Activated naive CD4-positive, alpha-beta T cell treated with anti-CD3 and anti-CD28 coated beads, Interleukin-2, amount 50 U/mL, for 72 hours (primary cell): ENCODE measurements around the gene KCNIP4. TPM values are rescaled to one million over a fixed set of nuclear protein-coding genes. Genes with fewer than 3 reads are reported as not detected.

ENCODE experiments used
- ATAC-seq, 2 donors: fragments of 150-1000 bp; cut with Tn5 transposase; 2 replicates each; pipeline ENCODE4 v1.10.0; 2021; ENCODE audit warnings: mild to moderate bottlenecking in 2 of 2, moderate library complexity in 2 of 2
- DNase-seq, 2 donors: peaks; one replicate each; pipeline ENCODE4 v3.0.0; 2021 to 2022; ENCODE audit warnings: low spot score in 2 of 2
- H3K27ac Mint-ChIP-seq, 2 donors: one replicate each; pipeline ENCODE4 v1.8.0; 2022; ENCODE audit warnings: mild to moderate bottlenecking in 2 of 2, mixed read lengths in 2 of 2
- H3K36me3 Mint-ChIP-seq, 2 donors: one replicate each; pipeline ENCODE4 v1.8.0; 2022; ENCODE audit warnings: mixed read lengths in 2 of 2
- H3K9me3 Mint-ChIP-seq, 2 donors: one replicate each; pipeline ENCODE4 v1.8.0; 2022; ENCODE audit warnings: mixed read lengths in 2 of 2
- total RNA-seq, 2 donors: library from RNA; stranded (reverse); gene quantifications; one replicate each; pipeline ENCODE4 v1.2.3, GENCODE V29; 2022

The KCNIP4 gene
- total RNA-seq, 2 donors from 2014 or later, result not detected

DNA sequence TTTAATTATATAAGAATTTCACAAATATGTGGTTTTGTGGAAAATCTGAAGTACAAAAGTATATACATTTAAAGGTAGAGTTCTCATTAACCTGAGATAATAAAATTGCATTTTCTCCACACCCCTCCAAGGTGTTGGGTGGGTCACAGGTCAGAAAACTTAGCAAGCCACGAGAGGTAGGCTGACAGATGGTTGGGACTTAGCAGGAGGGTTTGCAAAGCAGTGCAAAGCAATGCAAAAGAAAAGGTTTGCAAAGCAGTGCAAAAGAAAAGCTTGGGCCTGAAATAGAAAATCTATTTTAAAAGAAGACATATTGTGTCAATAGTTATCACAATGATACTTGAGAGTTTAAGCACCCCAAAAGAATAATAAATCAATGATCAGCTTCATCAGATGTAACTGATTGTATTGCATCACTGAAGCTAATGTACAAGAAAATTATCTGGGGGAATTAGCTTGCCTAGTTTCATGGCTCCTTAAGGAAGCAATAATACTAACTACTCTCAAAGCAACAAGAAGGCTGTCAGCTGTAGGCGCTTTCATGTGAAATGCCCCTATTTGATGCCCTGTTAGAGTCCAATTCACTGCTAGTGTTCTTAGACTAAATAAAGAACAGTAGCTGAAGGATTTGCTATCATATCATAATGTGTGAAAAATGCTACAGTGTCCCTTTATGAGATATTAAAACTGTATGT lies 319.5 kb downstream of the KCNIP4 start:
- ATAC-seq, result no peak
- DNase-seq, result no peak
- peaks cover 9 to 12% of the 10 kb centered on the region in 2 donors for H3K9me3 Mint-ChIP-seq
- H3K36me3 Mint-ChIP-seq, result no peaks in the 10 kb centered on the region
- H3K27ac Mint-ChIP-seq, result no peak overlapping the region

DNA sequence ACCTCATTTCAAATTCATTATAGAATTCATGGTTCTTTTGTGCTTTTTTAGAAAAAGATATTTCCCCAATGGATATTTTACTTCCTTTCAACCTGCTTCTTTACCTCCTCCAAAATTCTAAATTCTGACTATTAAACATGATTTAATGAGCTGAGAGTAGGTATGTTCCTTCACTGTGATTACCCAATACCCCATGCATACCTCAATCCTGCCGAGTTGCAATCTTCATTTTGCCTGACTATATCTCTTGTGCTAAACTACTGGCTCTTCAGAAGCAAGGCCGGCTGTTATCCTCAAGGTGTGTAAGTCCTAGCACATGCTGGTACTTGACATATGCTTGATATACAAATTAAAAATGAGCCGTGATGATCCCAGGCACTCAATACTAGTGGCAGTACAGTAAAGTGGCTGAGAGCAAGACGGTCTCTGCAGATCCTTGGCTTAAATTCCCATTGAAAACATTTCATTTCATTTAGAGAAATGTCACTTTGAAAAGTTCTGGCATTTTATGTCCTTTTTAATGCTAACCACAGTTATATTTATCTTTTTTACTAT lies 320.4 kb downstream of the KCNIP4 start:
- no peak overlapping the region for H3K27ac Mint-ChIP-seq
- H3K36me3 Mint-ChIP-seq, result no peaks in the 10 kb centered on the region
- H3K9me3 Mint-ChIP-seq, result peaks cover 9 to 12% of the 10 kb centered on the region in 2 donors
- ATAC-seq (no peak), DNase-seq (no peak)

DNA sequence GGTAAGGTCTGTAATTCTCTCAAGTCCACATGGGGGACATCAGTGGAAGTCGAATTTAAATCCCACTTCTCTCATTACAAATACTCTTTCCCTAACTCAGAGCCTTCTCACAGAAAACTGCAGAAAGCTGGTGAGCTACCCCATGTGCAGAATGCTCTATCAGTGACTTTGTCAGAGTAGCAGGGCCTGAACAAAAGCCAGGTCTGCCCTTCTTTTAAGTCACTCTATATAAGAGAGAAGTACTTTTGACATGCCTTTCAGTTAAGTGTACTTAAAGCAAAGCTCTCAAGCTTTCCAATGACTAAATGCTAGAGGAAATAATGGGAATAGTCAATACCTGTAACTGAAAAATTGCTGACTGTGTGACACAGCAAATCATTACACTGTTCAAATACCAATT lies 323.1 kb downstream of the KCNIP4 start:
- Mint-ChIP-seq H3K27ac (no peak overlapping the region), H3K9me3 (peaks cover 2% of the 10 kb centered on the region in 2 donors)
- ATAC-seq, result no peak

DNA sequence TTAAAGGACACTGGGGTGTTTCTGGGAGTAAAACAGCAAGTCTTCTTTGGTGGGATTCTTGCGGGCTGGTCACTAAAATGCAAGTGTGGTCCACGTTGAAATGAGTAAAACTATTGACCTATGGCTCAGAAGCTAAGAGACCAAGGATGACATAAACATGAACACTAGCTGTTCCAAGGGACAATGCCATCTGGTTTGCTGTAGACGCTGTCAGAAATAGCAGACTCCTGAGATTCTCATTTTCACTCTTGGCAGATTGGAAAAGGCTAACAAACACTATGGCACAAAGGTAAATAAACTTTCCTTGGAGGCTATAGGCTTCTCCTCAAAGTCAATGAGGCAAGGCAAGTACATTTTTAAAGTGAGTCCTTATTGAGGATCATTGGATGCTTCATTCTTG lies 343.6 kb downstream of the KCNIP4 start:
- Mint-ChIP-seq H3K27ac (no peak overlapping the region), H3K36me3 (peaks cover 0 to 6% of the 10 kb centered on the region in 2 donors), H3K9me3 (peaks cover 26 to 51% of the 10 kb centered on the region in 2 donors)
- DNase-seq (no peak), ATAC-seq (no peak)

More for the DNA sequence above, 323.1 kb downstream of the KCNIP4 start:
- no peaks in the 10 kb centered on the region for H3K36me3 Mint-ChIP-seq
- no peak for DNase-seq

DNA sequence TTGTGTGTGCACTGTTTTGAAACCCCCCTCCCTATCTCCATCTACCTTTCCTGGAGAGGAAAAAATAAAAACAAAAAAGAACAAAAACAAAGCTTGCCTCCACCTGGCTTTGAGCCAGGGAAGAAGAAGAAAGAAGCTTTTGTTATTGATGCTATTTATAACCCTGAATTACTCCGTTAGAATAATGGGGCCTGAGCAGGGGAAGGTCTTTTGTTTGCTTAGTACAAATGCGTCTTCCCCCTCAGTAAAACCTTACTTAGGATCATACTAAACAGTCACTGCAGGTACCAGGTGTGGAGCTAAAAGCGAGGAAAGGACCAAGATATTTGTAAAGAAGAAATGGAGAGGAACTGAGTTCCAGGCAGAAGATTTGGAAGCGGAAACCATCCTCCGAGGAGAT lies 352.1 kb downstream of the KCNIP4 start:
- Mint-ChIP-seq H3K9me3 (peaks cover 15 to 17% of the 10 kb centered on the region in 2 donors), H3K36me3 (no peaks in the 10 kb centered on the region), H3K27ac (no peak overlapping the region)
- DNase-seq (no peak), ATAC-seq (no peak)

DNA sequence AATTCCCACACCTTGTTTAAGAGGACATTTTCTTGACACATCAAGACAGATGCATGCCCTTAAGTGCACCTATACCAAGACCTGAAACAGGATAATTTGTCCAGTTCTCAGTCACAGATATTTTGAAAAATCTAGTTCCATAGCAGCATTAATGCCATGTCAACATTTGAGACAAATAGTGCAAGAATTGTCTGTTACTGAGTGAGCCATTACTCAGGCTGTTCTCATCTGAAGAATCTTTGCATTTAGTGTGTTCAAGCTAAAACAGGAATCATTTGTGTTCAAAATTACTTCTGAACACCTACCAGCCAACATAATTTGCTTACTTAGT lies 354.9 kb downstream of the KCNIP4 start:
- DNase-seq (no peak), ATAC-seq (no peak)
- Mint-ChIP-seq H3K36me3 (no peaks in the 10 kb centered on the region), H3K27ac (no peak overlapping the region), H3K9me3 (peaks cover 5 to 13% of the 10 kb centered on the region in 2 donors)

DNA sequence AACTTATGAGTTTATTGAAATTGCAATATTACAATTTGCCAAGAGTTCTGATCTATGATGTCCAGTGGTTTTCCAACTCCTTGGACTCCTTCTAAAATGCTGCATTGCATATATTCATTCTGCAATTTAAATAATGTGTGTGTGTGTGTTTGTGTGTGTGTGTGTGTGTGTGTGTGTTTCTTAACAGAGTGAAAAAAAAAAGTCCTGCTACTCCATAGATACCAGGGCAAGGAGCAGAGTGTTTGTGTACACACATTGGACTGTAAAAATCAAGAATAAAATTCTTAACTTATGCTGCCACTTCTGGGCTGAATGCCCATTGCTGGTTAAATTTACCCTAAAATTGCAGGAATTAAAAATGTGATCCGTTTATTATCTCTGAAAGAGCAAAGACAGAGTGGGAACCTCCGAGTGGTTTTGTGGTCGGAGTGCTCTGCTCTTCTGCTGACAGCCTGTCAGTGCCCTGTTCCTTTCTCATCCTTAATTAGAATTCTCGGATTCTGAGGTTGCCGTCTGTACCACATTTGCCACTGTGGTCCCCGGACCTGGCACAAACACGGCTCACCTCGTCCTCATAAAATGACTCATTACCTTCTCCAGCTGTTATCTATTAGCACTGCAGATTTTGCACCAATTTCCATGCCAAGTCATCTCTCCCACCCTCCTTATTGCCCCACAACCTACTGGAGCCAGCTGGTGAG lies 355.5 kb downstream of the KCNIP4 start:
- DNase-seq (no peak), ATAC-seq (no peak)
- H3K36me3 Mint-ChIP-seq, result no peaks in the 10 kb centered on the region
- H3K9me3 Mint-ChIP-seq, result peaks cover 5 to 13% of the 10 kb centered on the region in 2 donors
- H3K27ac Mint-ChIP-seq, result no peak overlapping the region

DNA sequence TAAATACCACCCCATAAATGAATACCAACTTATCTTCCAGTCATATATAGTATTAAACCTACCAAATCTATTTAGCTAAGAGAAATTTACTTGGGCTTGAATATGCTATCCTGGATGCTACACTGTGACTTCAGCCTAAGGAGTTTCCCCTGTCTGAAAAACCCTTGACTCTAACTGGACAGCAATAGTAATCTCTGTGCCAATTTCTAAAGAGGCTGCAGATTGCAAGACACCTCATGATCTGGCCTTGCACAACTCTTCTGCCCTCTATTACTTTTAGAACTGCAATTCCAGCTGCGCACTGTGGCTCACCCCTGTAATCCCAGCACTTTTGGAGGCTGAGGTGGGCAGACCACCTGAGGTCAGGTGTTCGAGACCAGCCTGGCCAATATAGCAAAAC lies 371.5 kb downstream of the KCNIP4 start:
- no peak overlapping the region for H3K27ac Mint-ChIP-seq
- peaks cover 7 to 15% of the 10 kb centered on the region in 2 donors for H3K9me3 Mint-ChIP-seq
- ATAC-seq (no peak), DNase-seq (no peak)
- H3K36me3 Mint-ChIP-seq, result no peaks in the 10 kb centered on the region

DNA sequence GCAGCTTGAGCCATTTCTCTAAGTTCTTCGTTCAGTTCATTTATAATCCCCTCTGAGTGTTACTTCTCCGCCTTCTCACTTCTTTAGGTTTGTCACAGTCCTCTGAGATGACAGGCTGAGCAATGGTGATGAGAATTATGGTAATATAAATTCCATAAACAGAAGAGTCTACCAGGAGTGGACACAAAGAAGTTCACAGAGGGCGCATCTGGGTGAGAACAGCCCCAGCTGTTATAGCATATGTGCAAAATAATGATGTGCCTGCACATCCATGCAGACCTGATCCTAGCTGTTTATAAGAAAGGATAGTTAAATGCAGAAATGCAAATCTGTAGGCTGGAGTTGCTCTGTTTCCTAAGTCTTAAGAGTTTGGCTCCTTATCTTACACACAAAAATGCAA lies 377.5 kb downstream of the KCNIP4 start:
- ATAC-seq (no peak), DNase-seq (no peak)
- Mint-ChIP-seq H3K9me3 (peaks cover 10 to 11% of the 10 kb centered on the region in 2 donors), H3K27ac (no peak overlapping the region), H3K36me3 (no peaks in the 10 kb centered on the region)

DNA sequence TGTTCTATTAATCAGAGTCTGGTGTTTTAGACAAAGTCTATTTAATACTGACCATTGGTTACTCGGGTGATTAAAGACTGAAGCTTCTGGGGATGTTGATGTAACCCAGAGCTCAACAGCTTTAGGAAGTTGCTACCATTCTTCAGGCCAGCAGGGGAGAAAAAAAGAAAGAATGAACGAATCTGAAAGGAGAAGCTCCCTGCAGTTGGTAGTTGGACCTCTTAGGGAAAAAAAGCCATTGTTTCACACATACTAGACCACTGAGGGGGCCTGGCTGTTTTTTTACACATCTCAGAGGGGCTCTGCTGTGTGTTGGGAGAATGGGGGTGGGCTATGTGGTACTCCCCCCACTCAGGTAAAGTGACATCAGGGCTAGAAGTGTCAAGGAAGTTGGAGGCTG lies 378.9 kb downstream of the KCNIP4 start:
- no peak overlapping the region for H3K27ac Mint-ChIP-seq
- DNase-seq (no peak), ATAC-seq (no peak)
- peaks cover 12 to 15% of the 10 kb centered on the region in 2 donors for H3K9me3 Mint-ChIP-seq
- no peaks in the 10 kb centered on the region for H3K36me3 Mint-ChIP-seq

DNA sequence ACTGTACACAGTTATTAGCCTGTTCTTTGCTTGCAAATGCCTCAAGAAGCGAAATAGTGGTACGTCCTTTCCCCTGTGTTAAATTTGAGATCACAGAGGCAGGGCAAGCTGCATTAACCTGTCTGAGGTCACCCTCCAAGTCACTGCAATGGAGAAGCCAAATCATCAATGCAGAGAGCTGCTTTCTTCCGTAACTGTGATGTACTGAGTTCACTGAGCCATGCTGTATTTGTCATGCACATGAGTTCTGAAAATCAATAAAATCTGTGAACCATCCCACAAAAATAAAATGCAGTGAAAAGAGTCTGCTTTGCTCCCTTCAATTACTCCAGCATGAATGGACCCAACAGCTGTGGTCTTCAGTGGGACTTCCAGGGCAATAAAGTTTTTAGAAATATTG lies 393.5 kb downstream of the KCNIP4 start:
- DNase-seq (no peak), ATAC-seq (no peak)
- H3K9me3 Mint-ChIP-seq, result peaks cover 4% of the 10 kb centered on the region in 2 donors
- peaks cover 0 to 4% of the 10 kb centered on the region in 2 donors for H3K36me3 Mint-ChIP-seq
- no peak overlapping the region for H3K27ac Mint-ChIP-seq

DNA sequence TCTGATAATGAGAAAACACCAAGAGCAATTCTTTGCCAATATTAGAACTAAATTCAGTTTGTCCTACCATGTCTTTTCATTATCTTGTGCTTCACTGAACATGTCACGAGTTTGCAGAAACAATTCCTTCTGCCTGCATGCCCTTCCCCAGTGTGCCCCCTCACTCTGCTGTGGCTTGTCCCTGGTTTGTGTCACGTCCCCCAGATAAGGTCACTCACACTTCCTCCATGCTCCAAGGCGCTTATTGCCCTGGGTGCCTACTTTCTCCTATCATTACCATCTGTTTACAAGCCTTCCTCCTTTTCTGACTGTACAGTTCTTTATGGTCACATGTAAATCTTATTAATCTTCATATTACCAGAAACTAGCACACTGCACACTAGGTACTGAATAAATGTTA lies 394.1 kb downstream of the KCNIP4 start:
- no peak for DNase-seq
- ATAC-seq, result no peak
- no peak overlapping the region for H3K27ac Mint-ChIP-seq
- H3K36me3 Mint-ChIP-seq, result peaks cover 0 to 4% of the 10 kb centered on the region in 2 donors
- peaks cover 4% of the 10 kb centered on the region in 2 donors for H3K9me3 Mint-ChIP-seq

DNA sequence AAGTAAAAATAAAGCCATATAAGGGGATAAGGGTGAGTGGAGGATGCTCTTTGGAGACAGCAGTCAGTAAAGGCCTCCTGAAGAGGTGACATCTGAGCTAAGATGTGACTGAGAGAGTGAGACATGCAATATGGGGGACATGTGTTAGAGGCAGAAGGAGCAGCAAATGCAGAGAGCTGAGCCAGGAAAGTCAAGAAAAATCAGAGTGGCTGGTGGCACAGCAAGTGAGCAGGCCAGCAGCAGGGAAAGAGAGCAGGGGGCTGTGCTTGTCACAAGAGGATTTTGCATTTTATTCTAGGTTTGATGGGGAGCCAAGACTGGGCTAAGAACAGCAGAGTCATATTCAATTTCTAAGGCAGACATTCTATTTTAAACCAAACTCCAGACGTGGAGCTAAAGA lies 394.5 kb downstream of the KCNIP4 start:
- H3K36me3 Mint-ChIP-seq, result peaks cover 0 to 4% of the 10 kb centered on the region in 2 donors
- no peak for DNase-seq
- H3K27ac Mint-ChIP-seq, result no peak overlapping the region
- peaks cover 4% of the 10 kb centered on the region in 2 donors for H3K9me3 Mint-ChIP-seq
- no peak for ATAC-seq

DNA sequence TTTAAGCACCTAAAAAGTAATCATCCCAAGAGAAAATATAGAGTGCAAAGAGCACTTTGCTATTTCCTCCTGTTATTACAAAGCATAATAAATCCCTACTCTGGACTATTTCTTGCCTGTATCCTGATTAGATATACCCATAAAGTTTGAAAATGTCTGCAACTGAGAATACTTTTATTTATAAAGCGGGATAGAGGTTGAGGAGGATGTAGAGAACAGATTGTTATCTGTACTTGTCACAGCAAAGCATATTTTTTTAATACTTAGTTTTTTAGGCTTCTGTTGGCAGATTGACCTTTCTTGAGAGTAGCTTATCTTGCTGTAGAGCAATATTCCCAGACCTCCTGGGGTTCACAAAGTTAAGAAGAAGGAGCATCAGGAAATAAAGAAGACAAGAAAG lies 396.1 kb downstream of the KCNIP4 start:
- DNase-seq (no peak), ATAC-seq (no peak)
- Mint-ChIP-seq H3K36me3 (peaks cover 0 to 4% of the 10 kb centered on the region in 2 donors), H3K27ac (no peak overlapping the region), H3K9me3 (peaks cover 4% of the 10 kb centered on the region in 2 donors)

DNA sequence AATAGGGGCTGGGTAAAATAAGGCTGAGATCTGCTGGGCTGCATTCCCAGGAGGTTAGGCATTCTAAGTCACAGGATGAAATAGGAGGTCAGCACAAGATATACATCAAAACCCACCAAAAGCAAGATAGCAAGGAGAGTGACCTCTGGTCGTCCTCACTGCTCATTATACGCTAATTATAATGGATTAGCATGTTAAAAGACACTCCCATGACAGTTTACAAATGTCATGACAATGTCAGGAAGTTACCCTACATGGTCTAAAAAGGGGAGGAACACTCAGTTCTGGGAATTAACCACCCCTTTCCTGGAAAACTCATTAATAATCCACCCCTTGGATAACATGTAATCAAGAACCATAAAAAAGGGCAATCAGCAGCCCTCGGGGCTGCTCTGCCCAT lies 403.6 kb downstream of the KCNIP4 start:
- ATAC-seq (no peak), DNase-seq (no peak)
- Mint-ChIP-seq H3K9me3 (peaks cover 4% of the 10 kb centered on the region in 2 donors), H3K36me3 (no peaks in the 10 kb centered on the region), H3K27ac (no peak overlapping the region)

DNA sequence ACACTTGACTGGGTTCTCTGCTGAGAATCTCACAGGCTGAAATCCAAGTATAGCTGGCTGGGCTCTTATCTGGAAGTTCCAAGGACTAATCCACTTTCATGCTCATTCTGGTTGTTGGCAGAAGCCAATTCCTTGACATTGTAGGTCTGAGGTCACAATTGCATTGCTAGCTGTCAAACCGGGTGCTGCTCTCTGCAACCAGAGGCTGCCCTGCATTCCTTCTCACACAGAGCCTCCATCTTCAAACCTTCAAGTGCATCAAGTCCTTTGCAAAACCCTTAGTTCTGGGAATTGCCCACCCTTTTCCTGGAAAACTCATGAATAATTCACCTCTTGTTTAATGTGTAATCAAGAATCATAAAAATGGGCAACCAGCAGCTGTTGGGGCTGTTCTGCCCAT lies 404.2 kb downstream of the KCNIP4 start:
- DNase-seq (no peak), ATAC-seq (no peak)
- H3K27ac Mint-ChIP-seq, result no peak overlapping the region
- H3K9me3 Mint-ChIP-seq, result peaks cover 4% of the 10 kb centered on the region in 2 donors
- H3K36me3 Mint-ChIP-seq, result no peaks in the 10 kb centered on the region

DNA sequence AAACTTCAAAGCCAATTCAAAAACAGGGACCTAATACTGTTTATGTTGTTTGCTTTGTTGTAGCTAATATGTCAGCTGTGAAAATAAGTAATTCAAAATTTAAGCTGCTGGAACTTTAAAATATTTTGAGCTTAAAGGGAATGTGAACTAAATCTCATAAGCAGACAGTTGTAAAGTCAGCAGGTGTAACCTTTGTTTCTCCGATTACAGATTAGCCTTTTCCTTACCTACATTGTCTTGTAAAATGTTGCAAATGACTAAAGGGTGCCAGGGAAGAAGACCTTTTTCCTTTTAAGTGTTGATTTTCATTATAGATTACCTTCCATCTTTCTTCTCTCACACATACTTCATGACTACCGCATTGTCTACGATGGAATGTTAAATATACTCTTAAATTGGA lies 405.1 kb downstream of the KCNIP4 start:
- Mint-ChIP-seq H3K27ac (no peak overlapping the region), H3K9me3 (peaks cover 4% of the 10 kb centered on the region in 2 donors), H3K36me3 (no peaks in the 10 kb centered on the region)
- no peak for DNase-seq
- no peak for ATAC-seq

DNA sequence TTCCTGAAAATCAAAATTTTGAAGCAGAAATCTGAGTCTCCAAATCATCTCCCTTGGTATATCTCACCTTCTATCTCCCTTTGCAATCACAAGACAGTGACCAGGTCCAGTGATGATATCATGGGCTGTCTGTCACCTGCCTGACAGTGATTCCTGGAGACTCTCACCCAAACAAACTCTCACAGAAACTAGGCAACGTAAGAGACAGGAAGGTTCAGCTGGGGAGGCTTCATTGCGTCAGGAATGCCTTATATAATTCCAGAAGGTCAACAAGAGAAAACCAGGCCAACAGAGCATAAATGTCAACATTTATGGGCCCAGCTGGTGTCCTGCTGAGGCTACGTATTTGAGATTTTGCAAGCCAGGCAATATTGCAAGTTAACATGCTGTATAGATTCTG lies 412.7 kb downstream of the KCNIP4 start:
- H3K9me3 Mint-ChIP-seq, result peaks cover 3 to 5% of the 10 kb centered on the region in 2 donors
- DNase-seq (no peak), ATAC-seq (no peak)
- no peak overlapping the region for H3K27ac Mint-ChIP-seq
- no peaks in the 10 kb centered on the region for H3K36me3 Mint-ChIP-seq
